ENCODE data around the gene KRTAP1-4.

DNA sequence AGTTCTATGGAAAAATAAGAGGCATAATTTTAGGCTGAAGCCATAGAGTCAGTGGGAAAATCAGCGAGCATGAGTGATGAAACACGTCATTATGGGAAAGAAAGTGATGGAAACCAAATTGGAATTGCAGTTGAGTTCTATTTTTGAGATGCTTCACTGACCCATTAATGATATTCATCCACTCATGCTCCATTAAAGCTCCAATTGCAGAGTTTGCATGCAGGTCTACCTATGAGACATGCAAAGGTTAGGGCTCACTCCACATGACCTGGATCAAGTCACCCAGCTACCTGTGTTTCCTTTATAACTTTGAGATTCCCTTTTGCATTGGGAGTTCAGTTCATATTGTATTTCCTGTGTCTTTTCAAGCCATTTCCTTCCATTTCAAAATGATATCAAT, 43.7 kb upstream of the KRTAP1-4 start:
- TF ChIP-seq, protein P1, sequence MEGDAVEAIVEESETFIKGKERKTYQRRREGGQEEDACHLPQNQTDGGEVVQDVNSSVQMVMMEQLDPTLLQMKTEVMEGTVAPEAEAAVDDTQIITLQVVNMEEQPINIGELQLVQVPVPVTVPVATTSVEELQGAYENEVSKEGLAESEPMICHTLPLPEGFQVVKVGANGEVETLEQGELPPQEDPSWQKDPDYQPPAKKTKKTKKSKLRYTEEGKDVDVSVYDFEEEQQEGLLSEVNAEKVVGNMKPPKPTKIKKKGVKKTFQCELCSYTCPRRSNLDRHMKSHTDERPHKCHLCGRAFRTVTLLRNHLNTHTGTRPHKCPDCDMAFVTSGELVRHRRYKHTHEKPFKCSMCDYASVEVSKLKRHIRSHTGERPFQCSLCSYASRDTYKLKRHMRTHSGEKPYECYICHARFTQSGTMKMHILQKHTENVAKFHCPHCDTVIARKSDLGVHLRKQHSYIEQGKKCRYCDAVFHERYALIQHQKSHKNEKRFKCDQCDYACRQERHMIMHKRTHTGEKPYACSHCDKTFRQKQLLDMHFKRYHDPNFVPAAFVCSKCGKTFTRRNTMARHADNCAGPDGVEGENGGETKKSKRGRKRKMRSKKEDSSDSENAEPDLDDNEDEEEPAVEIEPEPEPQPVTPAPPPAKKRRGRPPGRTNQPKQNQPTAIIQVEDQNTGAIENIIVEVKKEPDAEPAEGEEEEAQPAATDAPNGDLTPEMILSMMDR (IDR thresholded peaks at IDR 0.05; ENCODE audit: control extremely low read depth in 1 of 3, insufficient read depth in 1 of 3, low read depth in 1 of 3, low read length in 3 of 3) = no peak
- TF ChIP-seq ZNF274 (IDR thresholded peaks at IDR 0.05; ENCODE audit: borderline replicate concordance, extremely low read depth, low read length) = no peak

Data from H1 (cell line).